H1 (cell line): ENCODE measurements around the gene TMEM30A. TPM values are rescaled to one million over a fixed set of nuclear protein-coding genes. Genes with fewer than 3 reads are reported as not detected.

ENCODE experiments used
- CTCF ChIA-PET: fragments of 300-600 bp; sonication (Branson Sonifier 250); formaldehyde crosslinking; loops from one replicate; lab custom pipeline; 2021; ENCODE audit not compliant: partially characterized antibody; lab: Charles Lee
- POLR2A ChIA-PET: fragments of 300-600 bp; sonication (Branson Sonifier 250); formaldehyde crosslinking; loops from one replicate; lab custom pipeline; 2021; ENCODE audit warnings: inconsistent platforms; ENCODE audit not compliant: partially characterized antibody; lab: Charles Lee
- DNase-seq, 2 experiments: peaks; one replicate each; pipeline versions ENCODE4 v3.0.0 to v3.0.0-alpha.2; 2010 to 2022; ENCODE audit warnings: low spot score in 2 of 2, low read depth in 1 of 2, mixed read lengths in 1 of 2
- FAIRE-seq: peaks from 2 replicates; lab custom pipeline; 2011; peaks lifted over from hg19 to GRCh38; lab: Jason Lieb, UNC
- H2AFZ ChIP-seq: 2 replicates; pipeline ENCODE4 v1.8.1; 2012; ENCODE audit warnings: low read length, inconsistent platforms
- H2AK5ac ChIP-seq: 2 replicates; pipeline ENCODE4 v1.6.1; 2013; ENCODE audit warnings: low read depth, low read length
- H2BK120ac ChIP-seq: replicated peaks from 2 replicates; pipeline ENCODE3; 2013; ENCODE audit warnings: low read depth, low read length, inconsistent platforms
- H2BK12ac ChIP-seq: 2 replicates; pipeline ENCODE4 v1.6.1; 2013; ENCODE audit warnings: low read depth, low read length
- H2BK15ac ChIP-seq: 2 replicates; pipeline ENCODE4 v1.6.1; 2013; ENCODE audit warnings: low read length
- H2BK20ac ChIP-seq: 2 replicates; pipeline ENCODE4 v1.6.1; 2013; ENCODE audit warnings: low read length
- H2BK5ac ChIP-seq: 2 replicates; pipeline ENCODE4 v1.6.1; 2013; ENCODE audit warnings: low read depth, low read length
- H3K14ac ChIP-seq: 2 replicates; pipeline ENCODE4 v1.6.1; 2013; ENCODE audit warnings: inconsistent platforms; ENCODE audit not compliant: insufficient read length
- H3K18ac ChIP-seq: 2 replicates; pipeline ENCODE4 v1.6.1; 2013; ENCODE audit warnings: low read length; ENCODE audit errors: extremely low read depth
- H3K23ac ChIP-seq: 2 replicates; pipeline ENCODE4 v1.6.1; 2013; ENCODE audit warnings: inconsistent platforms; ENCODE audit not compliant: insufficient read length
- H3K23me2 ChIP-seq: 2 replicates; pipeline ENCODE4 v1.6.1; 2013; ENCODE audit warnings: low read depth, low read length
- H3K27ac ChIP-seq: 2 replicates; pipeline ENCODE4 v1.6.1; 2011; ENCODE audit warnings: low read depth, low read length, inconsistent platforms
- H3K27me3 ChIP-seq, 4 experiments: replicated peaks in 1 of 4; 1 replicate in 1 of 4; 2 replicates in 3 of 4; pipeline versions ENCODE4 v1.6.1 to v1.8.1; 2011 to 2013; ENCODE audit warnings: low read length in 3 of 4, mild to moderate bottlenecking in 3 of 4, inconsistent platforms in 2 of 4, mixed read lengths in 2 of 4, moderate library complexity in 1 of 4; ENCODE audit not compliant: control insufficient read depth in 3 of 4, insufficient read depth in 3 of 4; ENCODE audit errors: extremely low read depth in 1 of 4
- H3K36me3 ChIP-seq, 4 experiments: 2 replicates each; pipeline versions ENCODE4 v1.6.1 to v1.8.1; 2011 to 2013; ENCODE audit warnings: mild to moderate bottlenecking in 4 of 4, low read length in 3 of 4, moderate library complexity in 2 of 4, control low read depth in 1 of 4, inconsistent platforms in 1 of 4; ENCODE audit not compliant: insufficient read depth in 4 of 4, control insufficient read depth in 2 of 4
- H3K4ac ChIP-seq: replicated peaks from 2 replicates; pipeline ENCODE3; 2013; ENCODE audit warnings: low read length, low read depth, mixed read lengths, inconsistent platforms; ENCODE audit not compliant: insufficient read length
- H3K4me1 ChIP-seq, 4 experiments: replicated peaks in 1 of 4; 1 replicate in 1 of 4; 2 replicates in 3 of 4; pipeline versions ENCODE4 v1.6.1 to v1.8.1; 2011 to 2013; ENCODE audit warnings: low read length in 3 of 4, inconsistent platforms in 2 of 4, mixed read lengths in 1 of 4; ENCODE audit not compliant: insufficient read depth in 4 of 4, control insufficient read depth in 3 of 4
- H3K4me2 ChIP-seq, 2 experiments: 2 replicates each; pipeline versions ENCODE4 v1.6.1 to v1.8.1; 2011 to 2013; ENCODE audit warnings: low read depth in 2 of 2, low read length in 2 of 2, control low read depth in 1 of 2, inconsistent platforms in 1 of 2, mild to moderate bottlenecking in 1 of 2; ENCODE audit not compliant: insufficient read depth in 1 of 2
- H3K4me3 ChIP-seq, 4 experiments: fragments of 200-600, 300-600 bp in 1 of 4; sonication (generic), shearing (Covaris generic), sonication (Bioruptor Twin) in 1 of 4; 2 replicates each; pipeline versions ENCODE4 v1.5.1 to v1.8.1; 2011 to 2016; ENCODE audit warnings: low read length in 4 of 4, low read depth in 3 of 4, control low read depth in 2 of 4, inconsistent platforms in 2 of 4, mild to moderate bottlenecking in 2 of 4, mixed read lengths in 1 of 4, moderate library complexity in 1 of 4; ENCODE audit not compliant: insufficient read depth in 2 of 4; ENCODE audit errors: extremely low read depth in 1 of 4
- H3K56ac ChIP-seq: replicated peaks from 2 replicates; pipeline ENCODE3; 2013; ENCODE audit warnings: low read depth, mild to moderate bottlenecking, mixed read lengths, low read length, inconsistent platforms; ENCODE audit not compliant: insufficient read length
- H3K79me1 ChIP-seq: 2 replicates; pipeline ENCODE4 v1.6.1; 2013; ENCODE audit warnings: low read depth, low read length, control low read depth
- H3K79me2 ChIP-seq, 2 experiments: 2 replicates each; pipeline versions ENCODE4 v1.6.1 to v1.8.1; 2012 to 2013; ENCODE audit warnings: low read length in 2 of 2, mild to moderate bottlenecking in 2 of 2, inconsistent platforms in 1 of 2; ENCODE audit not compliant: insufficient read depth in 2 of 2, control insufficient read depth in 1 of 2
- H3K9ac ChIP-seq, 4 experiments: replicated peaks in 1 of 4; 1 replicate in 1 of 4; 2 replicates in 3 of 4; pipeline versions ENCODE4 v1.6.1 to v1.8.1; 2011 to 2013; ENCODE audit warnings: low read depth in 3 of 4, low read length in 3 of 4, control low read depth in 2 of 4, mild to moderate bottlenecking in 2 of 4, moderate library complexity in 2 of 4, inconsistent platforms in 1 of 4; ENCODE audit errors: extremely low read depth in 1 of 4
- H3K9me3 ChIP-seq, 2 experiments: 2 replicates each; pipeline versions ENCODE4 v1.6.1 to v1.8.1; 2012 to 2013; ENCODE audit warnings: mild to moderate bottlenecking in 2 of 2, moderate library complexity in 2 of 2, control low read depth in 1 of 2, inconsistent platforms in 1 of 2, low read depth in 1 of 2, low read length in 1 of 2, mixed read lengths in 1 of 2; ENCODE audit not compliant: insufficient read depth in 2 of 2
- H4K20me1 ChIP-seq, 2 experiments: replicated peaks in 1 of 2; 2 replicates each; pipeline versions ENCODE3 to v1.8.1; 2011 to 2013; ENCODE audit warnings: inconsistent platforms in 2 of 2, low read length in 2 of 2, mild to moderate bottlenecking in 1 of 2; ENCODE audit not compliant: insufficient read depth in 2 of 2, control insufficient read depth in 1 of 2
- H4K5ac ChIP-seq: 2 replicates; pipeline ENCODE4 v1.6.1; 2013; ENCODE audit warnings: low read length, low read depth, mixed read lengths, inconsistent platforms; ENCODE audit not compliant: insufficient read length
- H4K8ac ChIP-seq: 2 replicates; pipeline ENCODE4 v1.8.0; 2013; ENCODE audit warnings: mild to moderate bottlenecking, moderate library complexity, low read length, inconsistent platforms; ENCODE audit not compliant: insufficient read depth; ENCODE audit errors: extremely low read depth
- H4K91ac ChIP-seq: replicated peaks from 2 replicates; pipeline ENCODE3; 2013; ENCODE audit warnings: low read length, mixed read lengths, inconsistent platforms; ENCODE audit not compliant: insufficient read length
- CBX8 ChIP-seq: fragments of 300-800, 300-1000 bp; sonication (generic); IDR thresholded peaks from 2 replicates; pipeline ENCODE4 v1.7.1; 2016; ENCODE audit warnings: low read depth, low read length, borderline replicate concordance
- CTBP2 ChIP-seq: IDR thresholded peaks from 2 replicates; pipeline ENCODE4 v1.7.0; 2011; ENCODE audit warnings: borderline replicate concordance, mild to moderate bottlenecking, moderate library complexity, mixed read lengths, low read length; ENCODE audit not compliant: insufficient read depth, insufficient read length
- MAFK ChIP-seq: IDR thresholded peaks from 2 replicates; pipeline ENCODE4 v1.6.1; 2012; ENCODE audit warnings: low read depth, mild to moderate bottlenecking, improper control_type of control experiment, low read length
- NRF1 ChIP-seq: IDR thresholded peaks from 2 replicates; pipeline ENCODE4 v1.6.1; 2011; ENCODE audit warnings: mild to moderate bottlenecking, low read depth, low read length, improper control_type of control experiment
- SP2 ChIP-seq: IDR thresholded peaks from 2 replicates; pipeline ENCODE4 v1.6.1; 2012; ENCODE audit warnings: mild to moderate bottlenecking, low read length, inconsistent platforms
- YY1 ChIP-seq: IDR thresholded peaks from 2 replicates; pipeline ENCODE4 v1.6.1; 2011; ENCODE audit warnings: low read depth, mild to moderate bottlenecking, low read length
- polyA plus RNA-seq, 7 experiments: library from polyadenylated mRNA; depleted of rRNA in 3 of 7; stranded (reverse) in 5 of 7; unstranded in 2 of 7; fragments of >200 nt in 5 of 7; fragments of 200-250 nt in 2 of 7; gene quantifications; 1 replicate in 5 of 7; 2 replicates in 1 of 7; 4 replicates in 1 of 7; pipeline versions ENCODE4 v1.2.1 to v1.2.3, GENCODE V29; 2011 to 2013; ENCODE audit warnings: missing spikeins in 2 of 7, mixed read lengths in 2 of 7
- total RNA-seq: library from RNA; stranded (reverse); fragmentation: NEBNext Ultra II Directional; extraction: Animal tissue kit (Norgen Biotek cat#: 25700); gene quantifications from 2 replicates; pipeline ENCODE4 v1.2.1, GENCODE V29; 2021

TMEM30A gene
- total and polyA plus RNA-seq, 2 of the 8 experiments (the other 6 are each of a cell fraction or from before 2014, with no cell fraction given), result 10.5 to 71.0 TPM

DNA sequence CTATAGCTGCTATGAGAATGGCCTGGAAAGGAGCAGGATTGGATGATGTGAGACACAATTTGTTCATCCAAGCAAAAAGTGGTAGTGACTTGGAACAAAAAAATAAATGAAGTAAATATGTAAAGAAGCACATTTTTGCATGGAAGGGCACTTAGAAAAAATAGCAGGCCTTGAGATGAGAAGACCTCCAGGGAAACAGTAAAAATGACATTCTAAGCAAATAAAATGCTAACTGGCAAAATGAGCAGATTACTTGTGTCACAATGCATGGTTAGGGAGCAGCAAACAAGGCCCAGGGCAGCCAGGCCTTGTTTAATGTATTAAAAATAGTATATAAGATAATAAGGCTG, 21.2 kb downstream of the TMEM30A start:
- ChIA-PET POLR2A (no interaction called here), CTCF (interaction anchor here (0.6 to 2.0 kb wide), 4 partner anchors 13 to 1608 kb away, joined by 3 to 6 read pairs (median 4); no protein-coding TSS in a partner anchor)
- Histone ChIP-seq H2AFZ (no peak overlapping the region), H3K79me2 (peaks cover 0 to 39% of the 10 kb centered on the region in 2 experiments; a peak in 2 of 4 replicates), H2BK20ac (no peak overlapping the region), H3K23ac (no peak overlapping the region), H2AK5ac (no peak overlapping the region), H3K18ac (no peak overlapping the region), H3K79me1 (no peaks in the 10 kb centered on the region), H4K91ac (no peak overlapping the region), H4K5ac (no peak overlapping the region), H2BK120ac (no peak overlapping the region), H3K4ac (no peak overlapping the region), H3K56ac (no peak overlapping the region), H4K8ac (no peak overlapping the region), H3K9me3 (no peaks in the 10 kb centered on the region), H3K4me2 (no peak overlapping the region), H3K23me2 (no peaks in the 10 kb centered on the region), H2BK5ac (no peak overlapping the region), H2BK15ac (no peak overlapping the region), H3K27ac (no peak overlapping the region), H3K36me3 (peaks cover 2 to 40% (median 9%) of the 10 kb centered on the region in 4 experiments; a peak in 5 of 8 replicates), H3K27me3 (no peaks in the 10 kb centered on the region), H3K9ac (no peak overlapping the region), H3K4me1 (peaks cover under 1 to 5% (median 3%) of the 10 kb centered on the region in 4 experiments; a peak in 5 of 7 replicates), H3K4me3 (no peak overlapping the region), H4K20me1 (no peaks in the 10 kb centered on the region), H2BK12ac (no peak overlapping the region), H3K14ac (no peak overlapping the region)
- DNase-seq, result no peak
- no peak for FAIRE-seq
- TF ChIP-seq YY1, result no peak
- TF ChIP-seq MAFK, result no peak
- no peak for TF ChIP-seq SP2
- no peak for TF ChIP-seq CBX8
- TF ChIP-seq NRF1, result no peak
- no peak for TF ChIP-seq CTBP2
